Middle frontal gyrus (tissue), 1 donor: ENCODE data around the gene MFN2.

ENCODE experiments used
- DNase-seq: peaks from one replicate; pipeline ENCODE4 v3.0.0-alpha.2; 2015; ENCODE audit warnings: low spot score; ENCODE audit errors: extremely low spot score

MFN2 gene

GRCh38 chr1:12047120-12047876 lies 67.1 kb downstream of the MFN2 start:
- DNase-seq, result no peak

- DNase-seq, result no peak
Measured at GRCh38 chr1:12048372-12048771, 68.1 kb downstream of the MFN2 start.

- DNase-seq, result no peak
Measured at GRCh38 chr1:12049616-12050015, 69.4 kb downstream of the MFN2 start.

- DNase-seq, result no peak
Measured at GRCh38 chr1:12051361-12051760, 71.1 kb downstream of the MFN2 start.

- peak; percentile 4 for DNase-seq
Measured at GRCh38 chr1:12052008-12052573, 71.8 kb downstream of the MFN2 start.

GRCh38 chr1:12052997-12053686 lies 72.9 kb downstream of the MFN2 start:
- no peak for DNase-seq

GRCh38 chr1:12053752-12054548 lies 73.7 kb downstream of the MFN2 start:
- no peak for DNase-seq

- DNase-seq, result no peak
Measured at GRCh38 chr1:12055259-12055658, 75.0 kb downstream of the MFN2 start.

GRCh38 chr1:12056331-12056841 lies 76.1 kb downstream of the MFN2 start:
- no peak for DNase-seq

- DNase-seq, result no peak
Measured at GRCh38 chr1:12057382-12057781, 77.1 kb downstream of the MFN2 start.

GRCh38 chr1:12057940-12058687 lies 77.9 kb downstream of the MFN2 start:
- no peak for DNase-seq

GRCh38 chr1:12059226-12059625 lies 79.0 kb downstream of the MFN2 start:
- no peak for DNase-seq

- DNase-seq, result no peak
Measured at GRCh38 chr1:12059722-12060464, 79.6 kb downstream of the MFN2 start.

GRCh38 chr1:12060500-12060899 lies 80.3 kb downstream of the MFN2 start:
- DNase-seq, result no peak
